Activated CD4-positive, alpha-beta T cell treated with anti-CD3 and anti-CD28 coated beads for 24 hours (primary cell): Measurements from ENCODE around the gene HOXD8.
A peak's percentile ranks its signal among the peaks of the same experiment; 100 is the strongest.

Source experiments
- DNase-seq, 2 donors: peaks; one replicate each; pipeline ENCODE4 v3.0.0-alpha.2; 2020; ENCODE audit warnings: low read depth in 2 of 2

HOXD8 gene

DNA sequence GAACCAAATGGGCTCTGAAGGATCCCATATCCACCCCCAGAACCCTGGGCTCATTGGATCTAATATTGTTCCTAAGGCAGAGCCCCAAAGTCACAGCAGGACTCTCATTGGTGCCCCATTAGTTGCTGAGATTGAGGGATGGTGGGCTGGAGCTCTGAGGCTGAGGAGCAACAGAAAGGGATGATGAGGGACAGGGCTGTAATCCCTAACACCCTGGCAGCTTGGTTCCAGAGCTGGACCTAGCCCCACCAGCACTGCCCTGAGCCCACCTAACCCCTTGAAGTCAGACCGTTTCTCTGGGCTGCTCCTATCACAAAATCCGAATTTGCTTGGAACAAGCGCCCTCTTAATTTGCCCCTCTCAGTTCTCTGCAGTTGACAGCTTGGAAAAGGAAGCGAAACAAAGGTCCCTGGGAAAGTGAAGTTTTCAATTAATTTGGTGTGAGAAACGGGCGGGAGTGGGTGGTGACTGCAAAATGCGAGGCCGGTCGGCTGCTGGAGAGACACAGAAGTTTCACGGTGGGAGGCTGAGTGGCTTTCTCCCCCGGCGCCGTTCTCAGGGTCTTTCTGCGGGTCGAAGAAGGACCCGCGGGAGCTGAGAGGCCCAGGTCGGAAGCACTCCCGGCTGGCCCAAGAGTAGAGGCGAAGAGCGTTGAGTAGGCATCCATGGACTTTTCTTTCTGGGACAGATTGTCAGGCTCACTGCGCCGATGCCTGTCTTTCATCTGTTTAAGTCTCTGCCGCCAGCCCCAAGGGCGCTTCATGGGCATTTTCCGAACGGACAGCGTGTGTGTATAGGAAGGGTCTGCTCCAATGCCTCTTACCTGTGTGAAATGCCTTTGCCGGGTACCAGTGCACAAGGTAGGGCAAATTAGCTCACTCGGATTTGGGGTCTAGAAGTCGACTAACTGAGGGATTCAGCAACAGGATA lies 37.9 kb upstream of the HOXD8 start:
- DNase-seq, result no peak

DNA sequence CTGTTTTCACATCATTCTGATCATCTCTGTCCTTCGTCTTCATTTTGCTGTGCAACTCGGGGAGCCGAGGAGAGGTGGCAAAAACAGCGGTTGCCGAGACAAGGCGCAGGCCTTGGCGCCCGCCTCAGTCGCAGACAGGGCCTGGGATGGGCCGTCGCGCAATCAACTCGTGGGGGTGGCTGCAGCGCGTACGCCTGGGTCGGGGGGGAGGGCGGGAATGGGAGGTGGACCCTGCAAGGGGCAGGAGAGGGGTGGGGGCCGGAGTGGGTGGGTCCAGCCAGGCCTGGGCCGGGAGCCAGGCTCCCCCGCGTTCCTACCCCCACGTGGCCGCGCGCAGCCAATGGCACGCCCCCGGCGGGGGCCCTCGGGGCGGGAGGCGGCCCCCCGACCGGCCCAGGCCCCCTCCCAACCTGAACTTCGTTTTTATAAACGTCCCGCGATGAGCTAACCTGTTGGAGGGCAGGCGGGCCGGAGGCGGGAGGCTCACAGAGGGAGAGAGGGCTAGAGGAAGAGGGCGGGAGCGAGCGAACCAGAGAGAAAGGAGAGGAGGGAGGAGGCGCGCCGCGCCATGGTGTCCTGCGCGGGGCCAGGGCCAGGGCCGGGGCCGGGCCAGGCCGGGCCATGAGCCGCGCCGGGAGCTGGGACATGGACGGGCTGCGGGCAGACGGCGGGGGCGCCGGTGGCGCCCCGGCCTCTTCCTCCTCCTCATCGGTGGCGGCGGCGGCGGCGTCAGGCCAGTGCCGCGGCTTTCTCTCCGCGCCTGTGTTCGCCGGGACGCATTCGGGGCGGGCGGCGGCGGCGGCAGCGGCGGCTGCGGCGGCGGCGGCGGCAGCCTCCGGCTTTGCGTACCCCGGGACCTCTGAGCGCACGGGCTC lies 37.0 kb upstream of the HOXD8 start, which contains the start of gene HOXD13:
HOXD13 (plus strand) TSS at position 452 of the 875 bp plus-strand sequence; CDS start at position 622, 170 bp downstream.
- no peak for DNase-seq

DNA sequence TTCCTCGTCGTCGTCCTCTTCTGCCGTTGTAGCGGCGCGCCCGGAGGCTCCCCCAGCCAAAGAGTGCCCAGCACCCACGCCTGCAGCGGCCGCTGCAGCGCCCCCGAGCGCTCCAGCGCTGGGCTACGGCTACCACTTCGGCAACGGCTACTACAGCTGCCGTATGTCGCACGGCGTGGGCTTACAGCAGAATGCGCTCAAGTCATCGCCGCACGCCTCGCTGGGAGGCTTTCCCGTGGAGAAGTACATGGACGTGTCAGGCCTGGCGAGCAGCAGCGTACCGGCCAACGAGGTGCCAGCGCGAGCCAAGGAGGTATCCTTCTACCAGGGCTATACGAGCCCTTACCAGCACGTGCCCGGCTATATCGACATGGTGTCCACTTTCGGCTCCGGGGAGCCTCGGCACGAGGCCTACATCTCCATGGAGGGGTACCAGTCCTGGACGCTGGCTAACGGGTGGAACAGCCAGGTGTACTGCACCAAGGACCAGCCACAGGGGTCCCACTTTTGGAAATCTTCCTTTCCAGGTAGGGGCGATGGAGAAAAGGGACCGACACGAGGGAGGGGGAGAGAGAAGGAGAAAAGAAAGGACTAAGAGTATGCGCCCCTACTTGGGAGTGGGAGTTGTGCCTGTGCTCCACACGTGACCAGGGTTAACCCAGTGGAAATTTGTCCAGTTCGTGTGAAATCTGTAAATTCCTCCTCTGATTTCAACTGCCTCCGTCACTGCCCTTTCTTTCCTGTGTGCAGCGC lies 36.2 kb upstream of the HOXD8 start:
- DNase-seq, result no peak

DNA sequence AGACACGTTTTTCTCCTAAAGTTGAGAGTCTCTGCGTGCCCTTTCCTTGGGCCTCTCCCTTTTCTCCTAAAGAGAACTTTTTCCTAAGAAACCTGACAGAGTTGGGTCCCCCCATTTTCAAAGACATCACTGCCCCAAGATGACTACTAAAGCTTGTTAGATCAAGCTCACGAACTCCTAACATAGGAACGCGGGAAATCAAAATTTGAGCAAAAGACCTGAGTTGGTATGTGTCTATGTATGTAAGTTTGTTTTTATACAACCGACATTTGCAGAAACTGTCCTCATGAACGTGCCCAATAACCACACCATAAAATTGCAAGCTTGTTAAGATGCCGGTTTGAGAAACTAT lies 35.6 kb upstream of the HOXD8 start:
- DNase-seq, result no peak

DNA sequence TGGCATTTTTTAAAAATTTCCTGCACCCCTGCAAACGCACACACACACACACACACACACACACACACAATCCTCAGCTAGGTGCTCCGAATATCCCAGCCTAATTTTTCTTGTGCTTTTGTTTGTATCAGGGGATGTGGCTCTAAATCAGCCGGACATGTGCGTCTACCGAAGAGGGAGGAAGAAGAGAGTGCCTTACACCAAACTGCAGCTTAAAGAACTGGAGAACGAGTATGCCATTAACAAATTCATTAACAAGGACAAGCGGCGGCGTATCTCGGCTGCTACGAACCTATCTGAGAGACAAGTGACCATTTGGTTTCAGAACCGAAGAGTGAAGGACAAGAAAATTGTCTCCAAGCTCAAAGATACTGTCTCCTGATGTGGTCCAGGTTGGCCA lies 35.2 kb upstream of the HOXD8 start:
- no peak for DNase-seq

DNA sequence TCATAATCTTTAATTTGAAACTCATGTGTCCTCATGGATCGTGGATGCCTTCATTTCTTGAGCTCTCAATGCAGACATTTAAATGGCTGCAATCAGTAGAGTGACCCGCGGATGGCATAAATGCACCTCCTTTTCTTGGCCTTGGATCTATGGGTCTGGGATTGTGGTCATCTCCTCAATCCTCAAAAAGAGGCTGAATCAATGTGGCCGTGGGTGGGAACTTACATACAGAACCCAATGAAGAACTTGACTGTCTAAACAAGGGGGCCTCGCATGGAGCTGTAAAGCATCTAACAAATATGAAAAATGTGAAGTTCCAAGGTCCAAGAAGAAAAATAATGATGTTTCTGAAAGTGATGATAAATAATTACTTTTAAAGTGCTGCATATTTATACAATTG lies 34.1 kb upstream of the HOXD8 start:
- no peak for DNase-seq

DNA sequence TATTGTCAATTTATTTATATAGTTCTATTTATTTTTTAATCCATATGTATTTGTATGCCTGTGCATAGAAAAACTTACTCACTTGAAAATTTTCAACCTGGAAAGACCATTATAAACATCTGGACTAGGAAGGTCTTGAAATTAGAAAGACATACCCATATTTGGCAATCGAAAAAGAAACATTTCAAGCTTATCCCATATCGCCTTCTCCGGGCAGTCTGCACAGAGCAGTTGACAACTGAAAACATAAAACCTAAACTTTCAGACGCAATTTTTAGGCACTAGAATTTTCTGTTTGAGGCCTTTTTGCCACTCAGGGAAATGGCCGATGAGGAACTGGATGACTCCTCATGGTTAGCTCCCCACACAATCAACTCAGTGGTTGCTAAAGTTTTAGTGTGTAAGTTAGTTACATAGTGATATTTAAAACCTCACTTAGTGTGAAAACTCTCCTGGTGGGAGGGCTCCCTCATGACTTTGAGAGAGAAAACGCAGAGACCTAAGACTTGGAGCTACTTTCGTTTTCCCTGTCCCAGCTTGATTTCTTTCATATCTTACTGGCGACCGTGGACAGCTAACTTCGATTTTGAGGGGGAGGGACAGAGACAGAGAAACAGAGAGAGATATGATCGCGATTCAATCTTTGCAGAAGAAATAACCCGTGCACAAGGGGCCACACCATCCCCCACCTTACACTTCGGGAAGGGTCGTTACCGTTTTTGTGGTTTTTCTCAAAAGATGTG lies 33.1 kb upstream of the HOXD8 start:
- DNase-seq, result no peak

DNA sequence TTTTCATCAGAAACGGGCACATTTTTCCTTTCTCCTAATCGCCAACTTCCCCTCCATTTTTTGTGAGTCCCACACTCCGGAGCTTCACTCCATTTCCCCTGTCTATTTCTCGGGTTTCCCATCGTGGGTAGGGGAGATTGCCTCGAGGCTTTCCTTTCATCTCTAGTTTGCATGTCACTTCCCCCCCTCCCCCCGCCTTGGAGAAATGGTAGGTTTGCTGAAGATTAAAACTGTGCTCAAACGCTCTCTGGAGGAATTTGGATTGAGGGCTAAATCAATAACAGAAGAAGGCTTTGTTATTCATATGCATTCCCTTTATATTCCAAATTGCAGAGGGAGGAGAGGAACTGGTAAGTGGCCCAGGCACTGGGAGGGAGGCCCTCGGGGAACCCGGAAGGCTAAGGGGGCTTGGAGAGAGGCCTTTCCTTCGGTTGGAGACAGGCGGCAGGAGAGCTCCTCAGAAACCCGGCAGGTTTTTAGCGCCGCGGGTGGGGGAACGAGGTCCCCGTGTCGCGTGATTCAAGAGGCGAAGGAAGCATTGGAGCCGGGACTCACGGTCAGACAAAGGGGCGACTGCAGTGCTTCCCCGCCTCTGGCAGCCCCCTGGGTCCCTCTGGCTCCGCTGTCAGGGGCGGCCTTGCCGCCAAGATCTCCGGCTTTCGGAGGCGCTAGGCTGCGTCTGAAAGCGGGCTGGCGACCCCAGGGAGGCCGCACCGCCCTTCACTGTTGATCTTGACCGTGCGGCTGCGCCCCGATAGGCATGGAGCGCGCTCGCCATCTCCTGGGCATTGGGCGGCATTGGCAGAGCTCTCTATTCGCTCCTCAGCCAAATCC lies 32.3 kb upstream of the HOXD8 start:
- peak in 1 of 2 donors; percentile 31 for DNase-seq

DNA sequence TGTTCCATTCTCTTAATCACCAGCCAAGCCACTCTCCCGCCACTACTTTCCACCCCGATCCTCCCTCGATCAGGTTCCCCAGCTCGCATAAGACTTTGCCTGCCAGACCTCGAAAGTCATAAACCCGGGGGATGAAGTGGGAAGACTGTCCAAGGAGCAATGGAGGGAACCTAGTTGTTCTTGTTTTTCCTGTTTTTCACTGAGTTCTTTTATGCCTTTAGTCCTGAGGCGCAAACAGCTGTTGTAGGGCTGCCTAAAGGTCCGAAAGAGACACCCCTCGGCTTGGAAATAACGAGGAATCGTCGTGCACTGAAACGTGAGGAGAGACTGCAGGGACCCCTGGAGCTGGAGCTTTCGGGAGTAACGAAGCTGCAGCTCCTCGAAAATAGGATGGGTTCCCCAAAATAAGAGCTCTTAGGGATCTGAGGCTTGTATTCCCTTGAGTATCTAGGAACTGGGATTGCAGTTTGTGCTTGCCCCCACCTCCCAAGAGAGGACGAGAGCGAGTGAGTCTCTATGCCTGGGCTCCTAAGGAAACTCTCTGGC lies 31.6 kb upstream of the HOXD8 start:
- no peak for DNase-seq

DNA sequence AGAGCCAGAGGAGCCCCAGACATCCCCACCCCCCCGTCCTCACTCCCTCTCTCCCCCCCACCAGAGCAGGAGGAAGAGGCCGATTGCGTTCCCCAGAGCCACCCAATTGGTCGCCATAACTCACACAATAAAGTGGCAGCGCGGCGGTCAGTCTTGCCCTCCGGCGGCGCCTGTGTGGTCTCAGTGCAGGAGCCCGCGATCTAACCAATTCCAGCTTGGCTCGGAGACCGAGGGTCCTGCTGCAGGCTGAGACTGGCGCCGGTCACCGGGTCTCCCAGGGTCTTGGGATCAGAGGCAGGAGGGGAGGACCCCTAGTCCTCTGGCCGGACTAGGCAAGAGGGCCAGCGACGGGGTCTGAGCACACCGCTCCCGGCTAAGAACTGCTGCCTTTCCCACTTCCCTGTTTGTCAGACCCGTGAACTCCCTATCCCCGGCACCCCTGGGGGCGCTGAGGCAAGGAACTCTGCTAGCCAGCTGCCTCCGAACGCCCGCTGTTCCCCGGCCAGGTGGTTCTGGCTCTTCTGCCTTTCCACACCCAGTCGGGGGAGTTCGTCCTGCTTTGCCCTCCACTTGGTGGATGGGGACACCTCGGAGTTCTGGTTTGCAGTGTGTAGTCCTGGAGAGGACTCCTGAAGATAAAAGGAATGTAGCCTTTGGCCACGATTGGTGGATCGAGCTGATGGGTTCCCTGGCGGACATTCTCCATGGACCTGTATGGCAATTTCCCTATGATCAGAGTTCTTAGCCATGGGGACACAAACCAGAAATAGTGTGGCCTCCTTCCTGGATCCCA lies 30.9 kb upstream of the HOXD8 start:
- no peak for DNase-seq

DNA sequence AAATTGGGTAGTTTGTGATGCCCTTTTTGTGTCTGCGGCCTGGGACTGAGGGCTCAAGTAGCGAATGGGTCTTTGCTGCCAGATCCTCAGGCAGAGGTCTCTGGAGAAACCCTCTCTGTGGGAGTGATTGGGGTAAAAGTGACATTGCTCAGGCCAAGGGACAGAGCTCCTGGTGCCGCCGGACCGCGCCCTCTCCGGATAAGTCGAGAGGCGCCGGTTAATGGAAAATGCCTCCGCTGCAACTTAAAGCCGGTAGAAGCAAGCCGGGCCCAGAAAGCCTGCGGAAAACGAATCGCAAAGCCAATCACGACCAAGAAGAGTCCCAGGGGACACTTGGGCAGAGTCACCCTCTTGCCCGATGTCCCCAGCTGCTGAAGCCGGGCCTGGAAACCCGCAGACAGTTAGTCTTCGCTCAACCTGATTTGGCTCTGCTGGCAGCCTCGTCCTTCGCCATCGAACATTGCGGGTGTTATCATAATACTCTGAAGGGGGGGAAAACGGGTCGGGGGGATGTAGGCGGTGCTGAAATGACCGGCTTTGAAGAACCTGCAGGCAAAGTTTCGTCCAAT lies 30.3 kb upstream of the HOXD8 start:
- no peak for DNase-seq

DNA sequence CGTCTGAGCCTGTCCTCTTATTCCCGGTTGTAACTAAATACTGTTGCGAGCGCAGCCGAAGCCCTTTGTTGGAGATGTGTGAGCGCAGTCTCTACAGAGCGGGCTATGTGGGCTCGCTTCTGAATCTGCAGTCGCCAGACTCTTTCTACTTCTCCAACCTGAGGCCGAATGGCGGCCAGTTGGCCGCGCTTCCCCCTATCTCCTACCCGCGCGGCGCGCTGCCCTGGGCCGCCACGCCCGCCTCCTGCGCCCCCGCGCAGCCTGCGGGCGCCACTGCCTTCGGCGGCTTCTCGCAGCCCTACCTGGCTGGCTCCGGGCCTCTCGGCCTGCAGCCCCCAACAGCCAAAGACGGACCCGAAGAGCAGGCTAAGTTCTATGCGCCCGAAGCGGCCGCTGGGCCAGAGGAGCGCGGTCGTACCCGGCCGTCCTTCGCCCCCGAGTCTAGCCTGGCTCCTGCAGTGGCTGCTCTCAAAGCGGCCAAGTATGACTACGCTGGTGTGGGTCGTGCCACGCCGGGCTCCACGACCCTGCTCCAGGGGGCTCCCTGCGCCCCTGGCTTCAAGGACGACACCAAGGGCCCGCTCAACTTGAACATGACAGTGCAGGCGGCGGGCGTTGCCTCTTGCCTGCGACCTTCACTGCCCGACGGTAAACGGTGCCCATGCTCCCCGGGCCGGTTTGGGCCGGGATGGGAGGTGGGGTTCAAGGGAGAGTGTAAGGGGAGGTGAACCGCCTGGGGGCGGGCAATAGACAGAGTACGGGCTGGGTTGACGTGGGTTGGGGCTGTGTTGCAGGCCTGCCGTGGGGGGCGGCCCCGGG lies 29.6 kb upstream of the HOXD8 start, which contains the start of gene HOXD12:
HOXD12 (plus strand) TSS at position 68 of the 819 bp plus-strand sequence; CDS start at position 75, 7 bp downstream.
- no peak for DNase-seq

DNA sequence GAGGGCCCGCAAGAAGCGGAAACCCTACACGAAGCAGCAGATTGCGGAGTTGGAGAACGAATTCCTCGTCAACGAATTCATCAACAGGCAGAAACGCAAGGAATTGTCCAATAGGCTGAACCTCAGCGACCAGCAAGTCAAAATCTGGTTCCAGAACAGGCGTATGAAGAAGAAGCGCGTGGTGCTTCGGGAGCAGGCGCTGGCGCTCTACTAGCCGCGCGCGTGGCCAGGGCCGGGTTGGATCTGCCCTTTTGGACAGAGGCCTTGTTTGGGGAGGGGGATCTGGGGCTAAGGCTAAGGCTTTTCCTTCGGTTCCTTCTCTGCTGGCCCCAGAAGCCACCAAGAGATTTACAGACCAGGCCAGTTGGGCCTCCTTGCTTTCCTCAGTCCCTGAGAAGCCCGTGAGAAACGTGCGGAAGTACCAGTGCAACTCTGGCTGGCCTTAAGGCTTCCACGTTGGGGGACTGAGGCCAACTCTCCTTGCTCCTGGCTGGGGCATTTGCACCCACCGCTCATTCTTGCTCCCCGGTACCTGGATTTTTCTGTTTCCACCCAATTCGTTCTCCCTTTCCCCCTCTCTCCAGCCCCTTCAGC lies 28.9 kb upstream of the HOXD8 start:
- DNase-seq, result no peak

DNA sequence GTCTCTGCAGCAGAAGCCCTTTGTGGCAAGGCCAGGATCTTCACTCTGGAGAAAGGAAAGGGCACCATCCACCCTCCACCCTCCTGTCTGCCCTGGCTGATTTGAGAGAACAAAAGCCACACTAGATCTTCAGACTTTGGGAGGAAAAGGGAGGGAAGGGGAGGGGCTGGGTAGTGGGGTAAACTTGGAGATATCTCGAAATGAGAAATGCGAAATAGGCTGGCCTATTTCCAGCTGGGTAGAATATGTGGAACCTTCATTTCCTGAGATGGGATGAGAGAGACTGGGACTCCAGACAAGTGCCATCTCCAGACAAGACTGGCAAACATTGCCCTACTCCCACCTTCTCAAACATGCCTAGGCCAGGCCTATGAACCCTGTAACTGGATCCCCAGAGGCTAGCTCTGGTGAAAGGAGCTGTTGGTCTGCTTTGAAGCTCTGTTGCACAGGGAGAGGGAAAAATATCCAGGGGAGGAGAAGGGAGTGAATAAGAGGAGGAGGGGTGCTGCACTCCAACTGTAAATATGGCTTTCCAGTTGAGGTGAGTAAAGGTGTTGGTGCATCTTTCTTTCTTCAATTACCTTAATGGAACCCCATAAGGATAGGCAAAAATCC lies 28.2 kb upstream of the HOXD8 start:
- no peak for DNase-seq

DNA sequence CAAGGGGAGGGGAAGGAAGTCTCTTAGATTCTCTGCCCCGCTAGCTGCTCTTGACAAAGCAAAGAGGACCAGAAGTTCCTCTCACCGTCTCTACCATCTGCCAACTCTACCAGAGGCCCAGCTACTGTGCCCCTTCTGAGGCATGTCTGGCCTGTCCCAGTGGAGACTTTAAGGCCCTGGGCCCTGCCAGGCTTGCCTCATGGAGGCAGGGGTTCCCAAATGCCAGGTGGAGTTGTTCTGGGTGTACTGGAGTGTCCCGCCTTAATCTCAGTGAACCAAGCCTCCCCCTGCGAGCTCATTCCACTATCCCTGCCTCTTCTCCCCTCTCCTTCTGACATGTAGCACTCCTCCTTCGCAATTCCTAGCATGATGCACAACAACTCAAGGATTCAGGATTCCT lies 27.7 kb upstream of the HOXD8 start:
- DNase-seq, result no peak

DNA sequence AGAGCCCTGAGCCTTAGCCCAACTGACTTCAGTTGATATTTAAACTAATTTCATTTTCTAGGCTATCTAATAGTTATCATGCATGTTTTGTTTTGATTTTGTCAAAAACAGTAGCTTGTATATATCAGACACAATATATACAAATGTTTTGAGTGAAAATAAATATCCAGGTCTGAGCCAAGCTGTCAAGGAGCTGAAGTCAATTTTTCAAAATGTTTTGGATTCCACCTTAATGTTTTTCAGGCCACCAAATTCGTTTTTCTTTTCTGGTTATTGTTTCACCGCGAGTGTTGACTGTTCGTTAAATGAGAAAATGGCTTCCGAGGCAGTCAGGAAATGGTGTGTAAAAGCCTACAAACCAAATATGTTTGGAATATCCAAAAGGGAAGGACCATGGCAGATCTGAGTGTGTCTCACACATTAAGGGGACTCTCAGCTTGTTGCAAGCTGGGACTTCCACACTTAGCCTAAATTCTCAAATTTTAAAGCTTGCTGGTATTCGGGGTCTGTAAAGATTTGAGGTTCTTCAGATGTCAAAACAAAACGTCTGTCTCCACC lies 27.1 kb upstream of the HOXD8 start:
- DNase-seq, result no peak

DNA sequence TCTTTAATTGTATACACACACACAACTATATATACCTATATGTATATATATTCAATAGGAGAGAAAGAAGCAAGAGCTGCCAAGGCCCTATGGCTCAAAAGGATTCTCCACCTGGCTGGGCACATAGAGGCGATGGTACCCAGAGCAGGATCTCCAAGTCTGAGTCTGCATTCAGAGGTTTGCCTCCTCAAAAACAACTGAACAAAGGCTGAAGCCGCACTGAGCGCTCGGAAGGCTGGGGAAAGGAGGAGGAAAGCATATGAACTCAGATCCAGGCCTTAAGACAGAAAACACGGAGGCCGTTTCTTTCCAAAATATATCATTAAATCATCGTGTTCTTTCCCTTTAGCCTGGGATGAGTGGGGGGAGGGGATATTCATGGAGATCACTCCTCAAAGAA lies 26.3 kb upstream of the HOXD8 start:
- no peak for DNase-seq
